Smooth muscle cell (in vitro differentiated cells): Measurements from ENCODE around the gene TRPC4AP. TPM values are rescaled to one million over a fixed set of nuclear protein-coding genes. Genes with fewer than 3 reads are reported as not detected.
A peak's percentile ranks its signal among the peaks of the same experiment; 100 is the strongest.

Source experiments
- DNase-seq: peaks from one replicate; lab custom pipeline; 2025; ENCODE audit not compliant: unreplicated experiment; lab: John Stamatoyannopoulos, UW
- H2AFZ ChIP-seq: fragments of 200-600 bp; sonication (generic); 2 replicates; pipeline ENCODE4 v1.6.0; 2016; ENCODE audit warnings: antibody characterized with exemption, low read depth, mild to moderate bottlenecking
- H3F3A ChIP-seq: fragments of 200-600 bp; sonication (generic); 2 replicates; pipeline ENCODE4 v1.6.0; 2017; ENCODE audit warnings: antibody characterized with exemption, low read depth
- H3K27ac ChIP-seq: fragments of 200-600 bp; sonication (generic); 2 replicates; pipeline ENCODE4 v1.5.1; 2016; ENCODE audit warnings: low read depth, mild to moderate bottlenecking
- H3K27me3 ChIP-seq: fragments of 200-600 bp; sonication (generic); 2 replicates; pipeline ENCODE4 v1.6.1; 2016; ENCODE audit warnings: low read depth, mild to moderate bottlenecking
- H3K36me3 ChIP-seq: fragments of 200-600 bp; sonication (generic); 2 replicates; pipeline ENCODE4 v1.5.1; 2016; ENCODE audit warnings: low read depth
- H3K4me1 ChIP-seq: fragments of 200-600 bp; sonication (generic); 2 replicates; pipeline ENCODE4 v1.5.1; 2016; ENCODE audit warnings: low read depth
- H3K4me2 ChIP-seq: fragments of 200-600 bp; sonication (generic); 2 replicates; pipeline ENCODE4 v1.6.0; 2016; ENCODE audit warnings: mild to moderate bottlenecking
- H3K4me3 ChIP-seq: fragments of 200-600 bp; sonication (generic); 2 replicates; pipeline ENCODE4 v1.5.1; 2016; ENCODE audit warnings: mild to moderate bottlenecking
- H3K79me2 ChIP-seq: fragments of 200-600 bp; sonication (generic); 2 replicates; pipeline ENCODE4 v1.6.0; 2016; ENCODE audit warnings: low read depth, mild to moderate bottlenecking
- H3K9ac ChIP-seq: fragments of 200-600 bp; sonication (generic); 2 replicates; pipeline ENCODE4 v1.6.0; 2016; ENCODE audit warnings: low read depth
- H3K9me3 ChIP-seq: fragments of 200-600 bp; sonication (generic); replicated peaks from 2 replicates; pipeline ENCODE4 v1.5.1; 2016; ENCODE audit warnings: low read depth
- H4K20me1 ChIP-seq: fragments of 200-600 bp; sonication (generic); 2 replicates; pipeline ENCODE4 v1.6.0; 2016; ENCODE audit warnings: low read depth
- CTCF ChIP-seq: fragments of 200-600 bp; sonication (generic); IDR thresholded peaks from 2 replicates; pipeline ENCODE4 v1.5.1; 2017; ENCODE audit warnings: borderline replicate concordance, mild to moderate bottlenecking, antibody characterized with exemption; ENCODE audit not compliant: insufficient read depth, poor library complexity, severe bottlenecking
- WGBS: methylation state at CpG from one replicate; pipeline ENCODE4 v1.1.7; 2016; ENCODE audit warnings: low lambda C conversion rate; 5-methylcytosine and 5-hydroxymethylcytosine counted together
- polyA plus RNA-seq: library from polyadenylated mRNA; unstranded; fragments of >200 nt; fragmentation: Nextera tagmentation; extraction: Ambion mirVana; gene quantifications from 2 replicates; pipeline ENCODE4 v1.2.1, GENCODE V29; 2016
- total RNA-seq: library from RNA; depleted of rRNA; stranded (reverse); fragments of >200 nt; gene quantifications from 2 replicates; pipeline ENCODE4 v1.2.3, GENCODE V29; 2014

The TRPC4AP gene
- total and polyA plus RNA-seq, 2 experiments from 2014 or later = 77.3 to 95.4 TPM

GRCh38 chr20:35060168-35060567 lies 32.4 kb downstream of the TRPC4AP start:
- no peak overlapping the region for H3K9ac ChIP-seq
- H3K4me1 ChIP-seq = no peaks in the 10 kb centered on the region
- no peak for DNase-seq
- no peaks in the 10 kb centered on the region for H3K9me3 ChIP-seq
- H3K27ac ChIP-seq = no peak overlapping the region
- no peaks in the 10 kb centered on the region for H3K27me3 ChIP-seq
- no peak for TF ChIP-seq CTCF
- H3K4me2 ChIP-seq = no peak overlapping the region
- H3K4me3 ChIP-seq = no peak overlapping the region
- no peaks in the 10 kb centered on the region for H3F3A ChIP-seq
- H3K79me2 ChIP-seq = peaks cover 77% of the 10 kb centered on the region
- H3K36me3 ChIP-seq = peaks cover 10% of the 10 kb centered on the region
- no peak overlapping the region for H2AFZ ChIP-seq
- H4K20me1 ChIP-seq = peaks cover 100% of the 10 kb centered on the region
- 80% methylated on average over 5 of the region's 5 CpGs for WGBS

- no peaks in the 10 kb centered on the region for H3K4me1 ChIP-seq
- no peak for DNase-seq
- TF ChIP-seq CTCF = no peak
- H3K36me3 ChIP-seq = peaks cover 12% of the 10 kb centered on the region
- no peaks in the 10 kb centered on the region for H3K27me3 ChIP-seq
- peaks cover 100% of the 10 kb centered on the region for H4K20me1 ChIP-seq
- H2AFZ ChIP-seq = no peak overlapping the region
- no peak overlapping the region for H3K27ac ChIP-seq
- no peaks in the 10 kb centered on the region for H3K9me3 ChIP-seq
- H3K9ac ChIP-seq = no peak overlapping the region
- 95% methylated on average over 14 of the region's 14 CpGs for WGBS
- H3K4me3 ChIP-seq = no peak overlapping the region
- no peaks in the 10 kb centered on the region for H3F3A ChIP-seq
- H3K79me2 ChIP-seq = peaks cover 77% of the 10 kb centered on the region
- no peak overlapping the region for H3K4me2 ChIP-seq
Observed at GRCh38 chr20:35059612-35060011, 33.0 kb downstream of the TRPC4AP start.

GRCh38 chr20:35059110-35059509 lies 33.5 kb downstream of the TRPC4AP start:
- peaks cover 100% of the 10 kb centered on the region for H4K20me1 ChIP-seq
- H3F3A ChIP-seq = no peaks in the 10 kb centered on the region
- TF ChIP-seq CTCF = no peak
- H3K4me3 ChIP-seq = no peak overlapping the region
- no peak for DNase-seq
- WGBS = 97% methylated on average over 2 of the region's 2 CpGs
- no peaks in the 10 kb centered on the region for H3K9me3 ChIP-seq
- no peak overlapping the region for H3K4me2 ChIP-seq
- H3K36me3 ChIP-seq = peaks cover 17% of the 10 kb centered on the region
- H3K27me3 ChIP-seq = no peaks in the 10 kb centered on the region
- H3K27ac ChIP-seq = no peak overlapping the region
- H3K79me2 ChIP-seq = peaks cover 77% of the 10 kb centered on the region
- no peaks in the 10 kb centered on the region for H3K4me1 ChIP-seq
- H3K9ac ChIP-seq = no peak overlapping the region
- H2AFZ ChIP-seq = no peak overlapping the region

- H3K27me3 ChIP-seq = no peaks in the 10 kb centered on the region
- H3K27ac ChIP-seq = peak overlapping the region; percentile 18
- H3K36me3 ChIP-seq = peaks cover 10% of the 10 kb centered on the region
- 62% methylated on average over 9 of the region's 9 CpGs for WGBS
- no peaks in the 10 kb centered on the region for H3K4me1 ChIP-seq
- H3K4me3 ChIP-seq = no peak overlapping the region
- DNase-seq = no peak
- no peak overlapping the region for H3K9ac ChIP-seq
- H2AFZ ChIP-seq = no peak overlapping the region
- no peaks in the 10 kb centered on the region for H3F3A ChIP-seq
- H4K20me1 ChIP-seq = peaks cover 98% of the 10 kb centered on the region
- no peaks in the 10 kb centered on the region for H3K9me3 ChIP-seq
- H3K4me2 ChIP-seq = no peak overlapping the region
- peaks cover 47% of the 10 kb centered on the region for H3K79me2 ChIP-seq
- no peak for TF ChIP-seq CTCF
Observed at GRCh38 chr20:35055445-35056276, 36.9 kb downstream of the TRPC4AP start.
